ENCODE data around the gene ARL2. TPM values are rescaled to one million over a fixed set of nuclear protein-coding genes. Genes with fewer than 3 reads are reported as not detected.

The ARL2 gene
- 42.9 TPM for total RNA-seq

GRCh38 chr11:65013888-65014725 lies at the start of gene ARL2:
Gene ARL2, plus strand, starts transcription at chr11:65014160. Its CDS starts 48 bp downstream, at chr11:65014208.

GRCh38 chr11:64971421-64972233 lies 42.3 kb upstream of the ARL2 start, which contains the start of gene MAJIN:
Gene MAJIN, minus strand, starts transcription at chr11:64972108. Its CDS starts 12,703 bp downstream, at chr11:64959405.

GRCh38 chr11:64996710-64997380 lies 17.1 kb upstream of the ARL2 start, which contains the start of gene BATF2:
Gene BATF2, minus strand, starts transcription at chr11:64996971. Its CDS starts 57 bp downstream, at chr11:64996914.

DNA sequence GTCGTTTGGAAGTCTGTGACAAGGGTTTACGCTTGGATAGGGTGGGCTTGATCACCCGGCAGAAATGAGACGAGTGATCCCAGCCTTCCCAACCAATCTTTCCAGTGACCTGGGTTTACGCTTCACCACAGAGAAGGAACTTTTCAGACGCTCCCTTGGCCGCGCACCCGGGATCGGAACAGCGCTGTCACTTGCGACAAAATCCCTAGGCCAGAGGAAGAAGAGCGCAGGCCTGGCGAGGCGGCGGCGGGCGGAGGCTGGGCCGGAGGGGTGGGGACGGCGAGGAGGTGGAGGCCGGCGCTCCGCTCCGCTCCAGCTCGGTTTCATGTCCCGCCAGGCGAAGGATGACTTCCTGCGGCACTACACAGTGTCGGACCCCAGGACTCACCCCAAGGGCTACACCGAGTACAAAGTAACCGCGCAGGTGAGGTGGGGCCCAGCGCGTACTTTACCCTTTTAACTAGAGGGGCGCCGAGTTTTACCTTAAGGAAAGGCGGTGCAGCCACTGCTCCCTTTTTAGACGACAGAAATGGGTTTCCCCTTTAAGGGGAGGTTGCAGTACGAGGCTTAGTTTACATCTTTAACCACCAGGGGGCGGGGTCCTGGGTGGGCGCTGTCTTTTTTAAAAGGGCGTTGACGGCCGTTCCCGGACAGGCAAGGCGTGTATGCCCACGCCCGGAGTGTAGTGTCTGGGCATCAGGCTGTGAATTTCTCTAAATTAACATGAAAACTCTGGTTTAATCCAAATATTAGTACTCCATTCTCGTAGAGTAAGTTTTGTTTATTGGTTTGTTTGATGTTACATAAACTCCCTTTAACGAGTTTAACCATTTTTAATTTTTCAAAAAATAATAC lies 13.5 kb downstream of the ARL2 start, which contains the start of gene SNX15:
Gene SNX15 (plus strand): TSS at position 227 of the 855 bp plus-strand sequence. CDS start 99 bp downstream, at position 326.

GRCh38 chr11:65040847-65041622 lies 27.1 kb downstream of the ARL2 start, which contains the start of gene SAC3D1:
Gene SAC3D1, plus strand, starts transcription at chr11:65041210. Its CDS starts 83 bp downstream, at chr11:65041293.

GRCh38 chr11:65058419-65059054 lies 44.6 kb downstream of the ARL2 start, which contains the start of gene NAALADL1:
Gene NAALADL1, minus strand, starts transcription at chr11:65058553. Its CDS starts 32 bp downstream, at chr11:65058521.

Small RNAs within 50 kb of the gene (small RNA-seq; reads per million reads assigned to genes)
- gene MIR6879 (ENCODE audit: low replicate concordance) (not detected), gene SNX15 (ENCODE audit: low replicate concordance) (not detected)

Other genes starting within 250 kb of the ARL2 start
- gene SF1, start 235.6 kb upstream of the ARL2 start, total RNA-seq: 193 TPM
- 15.7 TPM for gene MAP4K2, start 210.9 kb upstream of the ARL2 start, total RNA-seq
- gene MEN1, start 203.6 kb upstream of the ARL2 start, total RNA-seq: 24.4 TPM
- 0.31 TPM for gene CDC42BPG, start 169.5 kb upstream of the ARL2 start, total RNA-seq
- 44.4 TPM for gene EHD1, start 135.5 kb upstream of the ARL2 start, total RNA-seq
- gene ATG2A, start 97.0 kb upstream of the ARL2 start, total RNA-seq: 13.1 TPM
- 27.9 TPM for gene PPP2R5B, start 89.5 kb upstream of the ARL2 start, total RNA-seq
- not detected for gene GPHA2, start 78.3 kb upstream of the ARL2 start, total RNA-seq
- gene MAJIN, start 42.1 kb upstream of the ARL2 start, total RNA-seq: not detected
- gene BATF2, start 17.2 kb upstream of the ARL2 start, total RNA-seq: not detected
- 21.9 TPM for gene SNX15, start 13.3 kb downstream of the ARL2 start, total RNA-seq
- 4.7 TPM for gene SAC3D1, start 27.1 kb downstream of the ARL2 start, total RNA-seq
- 2.2 TPM for gene NAALADL1, start 44.4 kb downstream of the ARL2 start, total RNA-seq
- gene CDCA5, start 69.9 kb downstream of the ARL2 start, total RNA-seq: 2.8 TPM
- 20.3 TPM for gene ZFPL1, start 70.1 kb downstream of the ARL2 start, total RNA-seq
- 197 TPM for gene VPS51, start 82.1 kb downstream of the ARL2 start, total RNA-seq
- gene TM7SF2, start 97.7 kb downstream of the ARL2 start, total RNA-seq: 61.0 TPM
- 4.7 TPM for gene ZNHIT2, start 103.5 kb downstream of the ARL2 start, total RNA-seq
- 168 TPM for gene FAU, start 108.0 kb downstream of the ARL2 start, total RNA-seq
- gene MRPL49, start 108.2 kb downstream of the ARL2 start, total RNA-seq: 29.4 TPM
- 22.2 TPM for gene SYVN1, start 120.4 kb downstream of the ARL2 start, total RNA-seq
- gene SPDYC, start 156.1 kb downstream of the ARL2 start, total RNA-seq: not detected
- gene CAPN1, start 167.8 kb downstream of the ARL2 start, total RNA-seq: 65.7 TPM
- gene POLA2, start 247.8 kb downstream of the ARL2 start, total RNA-seq: 4.7 TPM